Liver (tissue), 9 donors: Measurements from ENCODE around the gene DLEC1. TPM values are rescaled to one million over a fixed set of nuclear protein-coding genes. Genes with fewer than 3 reads are reported as not detected.

Experiments
- DNase-seq: peaks from one replicate; pipeline ENCODE4 v3.0.0-alpha.2; 2017; ENCODE audit warnings: low spot score
- H3K27ac ChIP-seq, 2 donors: one replicate each; pipeline ENCODE4 v1.7.0; 2013; ENCODE audit warnings: inconsistent platforms in 2 of 2, low read length in 2 of 2, control low read depth in 1 of 2, low read depth in 1 of 2, mild to moderate bottlenecking in 1 of 2
- H3K27me3 ChIP-seq, 4 donors: one replicate each; pipeline versions ENCODE4 v1.6.1 to v1.7.0; 2013; ENCODE audit warnings: low read length in 3 of 4, inconsistent platforms in 1 of 4, mild to moderate bottlenecking in 1 of 4, moderate library complexity in 1 of 4; ENCODE audit not compliant: control insufficient read depth in 4 of 4, insufficient read depth in 4 of 4
- H3K36me3 ChIP-seq, 4 donors: one replicate each; pipeline versions ENCODE4 v1.6.1 to v1.7.0; 2013; ENCODE audit warnings: low read length in 3 of 4, mild to moderate bottlenecking in 3 of 4, low read depth in 1 of 4, moderate library complexity in 1 of 4; ENCODE audit not compliant: control insufficient read depth in 4 of 4, insufficient read depth in 3 of 4
- H3K4me1 ChIP-seq, 4 donors: one replicate each; pipeline versions ENCODE4 v1.6.1 to v1.7.0; 2013; ENCODE audit warnings: low read length in 3 of 4, mild to moderate bottlenecking in 3 of 4, moderate library complexity in 1 of 4; ENCODE audit not compliant: control insufficient read depth in 4 of 4, insufficient read depth in 4 of 4
- H3K4me3 ChIP-seq, 3 donors: one replicate each; pipeline versions ENCODE4 v1.6.1 to v1.7.0; 2013; ENCODE audit warnings: low read length in 3 of 3, control low read depth in 1 of 3, low read depth in 1 of 3, mild to moderate bottlenecking in 1 of 3
- H3K9ac ChIP-seq, 2 donors: one replicate each; pipeline ENCODE4 v1.7.0; 2013; ENCODE audit warnings: low read length in 2 of 2, mild to moderate bottlenecking in 2 of 2, moderate library complexity in 2 of 2, control low read depth in 1 of 2, low read depth in 1 of 2
- H3K9me3 ChIP-seq, 4 donors: one replicate each; pipeline versions ENCODE4 v1.6.1 to v1.7.0; 2013; ENCODE audit warnings: low read length in 3 of 4; ENCODE audit not compliant: control insufficient read depth in 4 of 4
- ATF3 ChIP-seq: IDR thresholded peaks from 2 replicates; pipeline ENCODE4 v1.6.1; 2016; ENCODE audit warnings: antibody characterized with exemption
- CTCF ChIP-seq: fragments of 150-350 bp; IDR thresholded peaks from 2 replicates; pipeline ENCODE4 v1.5.1; 2017; ENCODE audit warnings: improper control_type of control experiment, low read depth, low read length; ENCODE audit not compliant: missing input control
- EGR1 ChIP-seq, 2 donors: IDR thresholded peaks; 2 replicates each; pipeline ENCODE4 v1.6.1; 2016 to 2018; ENCODE audit warnings: antibody characterized with exemption in 2 of 2, low read depth in 2 of 2
- FOXA1 ChIP-seq: IDR thresholded peaks from 2 replicates; pipeline ENCODE4 v1.6.1; 2016; ENCODE audit warnings: antibody characterized with exemption
- FOXA2 ChIP-seq: IDR thresholded peaks from 2 replicates; pipeline ENCODE4 v1.6.1; 2016; ENCODE audit warnings: antibody characterized with exemption
- GABPA ChIP-seq, 2 donors: IDR thresholded peaks in 1 of 2; conservative IDR thresholded peaks in 1 of 2; 2 replicates each; pipeline ENCODE4 v1.6.1; 2016; ENCODE audit warnings: antibody characterized with exemption in 2 of 2, mild to moderate bottlenecking in 1 of 2, moderate library complexity in 1 of 2
- HNF4A ChIP-seq, 2 donors: conservative IDR thresholded peaks; 2 replicates each; pipeline ENCODE4 v1.6.1; 2016; ENCODE audit warnings: antibody characterized with exemption in 2 of 2, mild to moderate bottlenecking in 2 of 2
- HNF4G ChIP-seq: IDR thresholded peaks from 2 replicates; pipeline ENCODE4 v1.6.1; 2016; ENCODE audit warnings: antibody characterized with exemption
- JUND ChIP-seq, 2 donors: IDR thresholded peaks; 2 replicates each; pipeline ENCODE4 v1.6.1; 2016; ENCODE audit warnings: antibody characterized with exemption in 2 of 2
- MAX ChIP-seq: IDR thresholded peaks from 2 replicates; pipeline ENCODE4 v1.6.1; 2016; ENCODE audit warnings: antibody characterized with exemption
- NR2F2 ChIP-seq: IDR thresholded peaks from 2 replicates; pipeline ENCODE4 v1.6.1; 2016; ENCODE audit warnings: antibody characterized with exemption
- RAD21 ChIP-seq, 2 donors: IDR thresholded peaks; 2 replicates each; pipeline ENCODE4 v1.6.1; 2016; ENCODE audit warnings: antibody characterized with exemption in 2 of 2, mild to moderate bottlenecking in 2 of 2
- REST ChIP-seq: IDR thresholded peaks from 2 replicates; pipeline ENCODE4 v1.6.1; 2016; ENCODE audit warnings: antibody characterized with exemption, mild to moderate bottlenecking
- RXRA ChIP-seq, 2 donors: IDR thresholded peaks; 2 replicates each; pipeline ENCODE4 v1.6.1; 2017 to 2018; ENCODE audit warnings: antibody characterized with exemption in 2 of 2, mild to moderate bottlenecking in 1 of 2
- SP1 ChIP-seq: IDR thresholded peaks from 2 replicates; pipeline ENCODE4 v1.6.1; 2018; ENCODE audit warnings: antibody characterized with exemption, mild to moderate bottlenecking
- TAF1 ChIP-seq: conservative IDR thresholded peaks from 2 replicates; pipeline ENCODE4 v1.6.1; 2016; ENCODE audit warnings: antibody characterized with exemption, mild to moderate bottlenecking
- YY1 ChIP-seq: IDR thresholded peaks from 2 replicates; pipeline ENCODE4 v1.6.1; 2016; ENCODE audit warnings: antibody characterized with exemption, mild to moderate bottlenecking
- ZBTB33 ChIP-seq: IDR thresholded peaks from 2 replicates; pipeline ENCODE4 v1.6.1; 2016; ENCODE audit warnings: antibody characterized with exemption
- WGBS: extraction: QIAGEN DNeasy Blood & Tissue Kit; methylation state at CpG from one replicate; pipeline ENCODE4 v1.1.7; 2013; 5-methylcytosine and 5-hydroxymethylcytosine counted together
- polyA plus RNA-seq, 2 donors: library from polyadenylated mRNA; stranded (reverse) in 1 of 2; unstranded in 1 of 2; fragments of 200-250 nt in 1 of 2; fragments of >200 nt in 1 of 2; fragmentation: Nextera tagmentation in 1 of 2; extraction: Ambion mirVana in 1 of 2; gene quantifications; one replicate each; pipeline versions ENCODE4 v1.2.1 to v1.2.3, GENCODE V29; 2013 to 2015
- total RNA-seq, 2 donors: library from RNA; depleted of rRNA; stranded (reverse); fragments of >200 nt; gene quantifications; one replicate each; pipeline ENCODE4 v1.2.3, GENCODE V29; 2014
- donor health status: healthy.
- donor health status: healthy.
- donor health status: healthy.
- donor health status: healthy.
- donor health status: healthy.

Gene DLEC1
- total and polyA plus RNA-seq, 4 donors, result 0.09 to 0.63 (median 0.30) TPM

- Histone ChIP-seq H3K4me3 (no peak overlapping the region), H3K27ac (no peak overlapping the region), H3K9ac (no peak overlapping the region), H3K4me1 (no peaks in the 10 kb centered on the region), H3K36me3 (no peaks in the 10 kb centered on the region), H3K27me3 (no peaks in the 10 kb centered on the region), H3K9me3 (no peaks in the 10 kb centered on the region)
- 94% methylated on average over 3 of the region's 3 CpGs for WGBS
- TF ChIP-seq RXRA (IDR thresholded peaks at IDR 0.05), result no peak
- TF ChIP-seq NR2F2, result no peak
- TF ChIP-seq FOXA1, result no peak
- no peak for TF ChIP-seq SP1
- no peak for TF ChIP-seq ZBTB33
- TF ChIP-seq TAF1, result no peak
- TF ChIP-seq GABPA (IDR thresholded peaks at IDR 0.05 in 1 of 2, conservative IDR thresholded peaks at IDR 0.05 in 1 of 2), result no peak
- TF ChIP-seq YY1, result no peak
- TF ChIP-seq CTCF, result no peak
- no peak for TF ChIP-seq JUND (IDR thresholded peaks at IDR 0.05)
- TF ChIP-seq REST, result no peak
- TF ChIP-seq FOXA2, result no peak
- TF ChIP-seq RAD21 (IDR thresholded peaks at IDR 0.05), result no peak
- TF ChIP-seq HNF4G, result no peak
- no peak for TF ChIP-seq EGR1 (IDR thresholded peaks at IDR 0.05; ENCODE audit: low read depth in 2 of 2)
- no peak for TF ChIP-seq ATF3
- no peak for DNase-seq
These were observed 118.6 kb downstream of the DLEC1 start for GRCh38 chr3:38157595-38157994.

GRCh38 chr3:38158472-38158871 is 119.5 kb downstream of the DLEC1 start:
- Histone ChIP-seq H3K4me3 (no peak overlapping the region), H3K36me3 (no peaks in the 10 kb centered on the region), H3K27me3 (no peaks in the 10 kb centered on the region), H3K9ac (no peak overlapping the region), H3K9me3 (no peaks in the 10 kb centered on the region), H3K27ac (no peak overlapping the region), H3K4me1 (no peaks in the 10 kb centered on the region)
- no peak for DNase-seq
- WGBS, result 87% methylated on average over 5 of the region's 5 CpGs
- TF ChIP-seq ATF3, result no peak
- TF ChIP-seq MAX, result no peak
- TF ChIP-seq ZBTB33, result no peak
- TF ChIP-seq RAD21 (IDR thresholded peaks at IDR 0.05), result no peak
- no peak for TF ChIP-seq YY1
- TF ChIP-seq FOXA2, result no peak
- no peak for TF ChIP-seq RXRA (IDR thresholded peaks at IDR 0.05)
- TF ChIP-seq HNF4G, result no peak
- TF ChIP-seq HNF4A (conservative IDR thresholded peaks at IDR 0.05), result no peak
- TF ChIP-seq TAF1, result no peak
- TF ChIP-seq REST, result no peak
- no peak for TF ChIP-seq SP1
